Transverse colon (tissue), 4 donors: ENCODE data around the gene PREX1.

Experiments used
- CTCF ChIP-seq, 5 experiments: fragments of 200-600 bp in 3 of 5; fragments of 450-650 bp in 2 of 5; sonication (generic) in 3 of 5; IDR thresholded peaks; 1 replicate in 2 of 5; 2 replicates in 3 of 5; pipeline ENCODE4 v1.5.1; 2016 to 2017; ENCODE audit warnings: antibody characterized with exemption in 5 of 5, inconsistent platforms in 3 of 5, mild to moderate bottlenecking in 2 of 5, moderate library complexity in 1 of 5
- EP300 ChIP-seq: sonication (generic); formaldehyde crosslinking; IDR thresholded peaks from one replicate; pipeline ENCODE4 v1.6.1; 2017; ENCODE audit warnings: antibody characterized with exemption, low read depth
- POLR2A ChIP-seq: fragments of 450-650 bp; IDR thresholded peaks from one replicate; pipeline ENCODE4 v1.6.1; 2016; ENCODE audit warnings: antibody characterized with exemption, mild to moderate bottlenecking, moderate library complexity
- POLR2AphosphoS5 ChIP-seq, 3 donors: sonication (generic); formaldehyde crosslinking; IDR thresholded peaks; one replicate each; pipeline ENCODE4 v1.6.1; 2016; ENCODE audit warnings: antibody characterized with exemption in 3 of 3

DNA sequence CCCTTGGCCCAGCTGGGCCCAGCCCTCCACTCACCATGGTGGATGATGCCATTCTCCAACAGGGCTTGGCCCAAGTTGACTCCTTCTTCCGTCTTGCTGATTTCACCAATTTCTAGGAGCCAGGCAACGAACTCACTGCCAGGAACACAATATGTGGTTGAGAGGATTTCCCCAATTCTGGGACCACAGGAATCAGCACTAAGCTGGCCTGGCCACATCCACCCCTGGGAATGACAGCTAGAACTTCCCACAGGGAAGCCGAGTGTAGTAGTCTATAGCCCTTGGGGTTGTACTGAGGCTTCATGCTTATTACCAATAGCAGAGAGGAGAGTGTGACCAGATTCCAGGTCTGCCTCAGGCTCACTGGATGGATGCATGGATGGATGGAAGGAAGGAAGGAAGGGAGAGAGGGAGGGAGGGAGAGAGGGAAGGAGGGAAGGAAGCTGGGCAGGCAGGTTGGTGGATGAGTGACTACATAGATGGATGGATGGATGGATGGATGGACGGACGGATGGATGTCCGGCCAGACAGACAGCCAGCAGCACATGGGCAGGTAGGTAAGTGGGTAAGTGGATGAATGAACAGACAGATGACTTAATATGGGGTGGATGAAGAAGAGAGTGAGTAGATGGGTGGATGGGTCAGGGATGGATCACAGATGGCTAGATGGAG, 146.5 kb downstream of the PREX1 start:
- TF ChIP-seq POLR2A (no peak), CTCF (IDR thresholded peaks at IDR 0.05) (no peak), POLR2AphosphoS5 (IDR thresholded peaks at IDR 0.05) (no peak), EP300 (no peak)
